MM.1S (cell line): Measurements from ENCODE around the gene UBE2S.

Experiments
- CTCF ChIP-seq: fragments of 300-600 bp; sonication (generic); IDR thresholded peaks from 2 replicates; pipeline ENCODE4 v1.5.1; 2016; ENCODE audit warnings: antibody characterized with exemption, low read length, mixed read lengths
- EZH2 ChIP-seq: fragments of 300-600 bp; sonication (generic); optimal IDR thresholded peaks from 2 replicates; pipeline ENCODE3; 2017; ENCODE audit warnings: low read depth, mild to moderate bottlenecking, antibody characterized with exemption, low read length, mixed read lengths
- EZH2phosphoT487 ChIP-seq: fragments of 300-600 bp; sonication (generic); IDR thresholded peaks from 2 replicates; pipeline ENCODE4 v1.6.1; 2018; ENCODE audit warnings: antibody characterized with exemption, low read length

- no peak for TF ChIP-seq EZH2phosphoT487
- no peak for TF ChIP-seq CTCF
- TF ChIP-seq EZH2, result no peak
These were observed 46.1 kb upstream of the UBE2S start for GRCh38 chr19:55453511-55454260.
